HG03175 (cell line): ENCODE results near the gene SUCLG2.

Experiments used
- ATAC-seq: cut with Tn5 transposase; IDR thresholded peaks from one replicate; pipeline ENCODE4 v1.9.1; 2021; ENCODE audit warnings: mild to moderate bottlenecking, moderate library complexity; ENCODE audit not compliant: unreplicated experiment

SUCLG2 gene

GRCh38 chr3:67654099-67654843, at the start of gene SUCLG2:
Gene SUCLG2, minus strand, starts transcription at chr3:67654612. Its CDS starts 26 bp downstream, at chr3:67654586.
- ATAC-seq, result peak; percentile 70

GRCh38 chr3:67700596-67700995, 46.2 kb upstream of the SUCLG2 start:
- ATAC-seq, result no peak

- ATAC-seq, result no peak
These were observed 45.5 kb upstream of the SUCLG2 start for GRCh38 chr3:67699882-67700281.

GRCh38 chr3:67692621-67693020, 38.2 kb upstream of the SUCLG2 start:
- ATAC-seq, result no peak

- no peak for ATAC-seq
These were observed 37.5 kb upstream of the SUCLG2 start for GRCh38 chr3:67691926-67692325.

- no peak for ATAC-seq
These were observed 36.8 kb upstream of the SUCLG2 start for GRCh38 chr3:67691207-67691606.

GRCh38 chr3:67689806-67690205, 35.4 kb upstream of the SUCLG2 start:
- ATAC-seq, result no peak

GRCh38 chr3:67688231-67688630, 33.8 kb upstream of the SUCLG2 start:
- ATAC-seq, result no peak

- ATAC-seq, result no peak
These were observed 31.7 kb upstream of the SUCLG2 start for GRCh38 chr3:67686069-67686468.

- peak; percentile 98 for ATAC-seq
These were observed 31.1 kb upstream of the SUCLG2 start for GRCh38 chr3:67685499-67685898.

- ATAC-seq, result no peak
These were observed 29.8 kb upstream of the SUCLG2 start for GRCh38 chr3:67684211-67684610.

GRCh38 chr3:67683522-67683921, 29.1 kb upstream of the SUCLG2 start:
- ATAC-seq, result no peak

- peak; percentile 68 for ATAC-seq
These were observed 24.3 kb upstream of the SUCLG2 start for GRCh38 chr3:67678665-67679064.

GRCh38 chr3:67674055-67674454, 19.6 kb upstream of the SUCLG2 start:
- ATAC-seq, result no peak

GRCh38 chr3:67662733-67663132, 8.3 kb upstream of the SUCLG2 start:
- ATAC-seq, result no peak

- no peak for ATAC-seq
These were observed 6.7 kb upstream of the SUCLG2 start for GRCh38 chr3:67661089-67661488.

GRCh38 chr3:67657192-67657591, 2.8 kb upstream of the SUCLG2 start:
- no peak for ATAC-seq

- no peak for ATAC-seq
These were observed 2.2 kb upstream of the SUCLG2 start for GRCh38 chr3:67656614-67657013.

- peak; percentile 63 for ATAC-seq
These were observed 1.1 kb upstream of the SUCLG2 start for GRCh38 chr3:67655364-67656121.

GRCh38 chr3:67654844-67655177, 399 bp upstream of the SUCLG2 start:
- ATAC-seq, result no peak

- ATAC-seq, result peak; percentile 18
These were observed 850 bp downstream of the SUCLG2 start for GRCh38 chr3:67653425-67654098.

GRCh38 chr3:67650084-67650483, 4.3 kb downstream of the SUCLG2 start:
- no peak for ATAC-seq
